Trophoblast cell (in vitro differentiated cells and primary cell): ENCODE data around the gene FAN1.

Experiments used
- DNase-seq, 2 donors: peaks; one replicate each; pipeline ENCODE4 v3.0.0-alpha.2; 2016
- H2AFZ ChIP-seq: 2 replicates; pipeline ENCODE4 v1.6.1; 2013; ENCODE audit warnings: low read length, moderate library complexity, mild to moderate bottlenecking; ENCODE audit not compliant: insufficient read depth, poor library complexity
- H2AK5ac ChIP-seq: 2 replicates; pipeline ENCODE4 v1.6.1; 2013; ENCODE audit warnings: mild to moderate bottlenecking, low read length
- H2BK120ac ChIP-seq: 2 replicates; pipeline ENCODE4 v1.6.1; 2013; ENCODE audit warnings: low read length, mild to moderate bottlenecking, moderate library complexity; ENCODE audit not compliant: insufficient read depth, poor library complexity
- H2BK12ac ChIP-seq: 2 replicates; pipeline ENCODE4 v1.6.1; 2013; ENCODE audit warnings: mild to moderate bottlenecking, low read length, moderate library complexity
- H2BK5ac ChIP-seq: 2 replicates; pipeline ENCODE4 v1.6.1; 2013; ENCODE audit warnings: low read length, low read depth, moderate library complexity, mild to moderate bottlenecking; ENCODE audit not compliant: poor library complexity
- H3K14ac ChIP-seq: 2 replicates; pipeline ENCODE4 v1.6.1; 2013; ENCODE audit warnings: mild to moderate bottlenecking, low read length
- H3K18ac ChIP-seq: 2 replicates; pipeline ENCODE4 v1.6.1; 2013; ENCODE audit warnings: mild to moderate bottlenecking, low read length
- H3K23ac ChIP-seq: 2 replicates; pipeline ENCODE4 v1.6.1; 2013; ENCODE audit warnings: low read length
- H3K27ac ChIP-seq: 2 replicates; pipeline ENCODE4 v1.5.1; 2013; ENCODE audit warnings: low read depth, mild to moderate bottlenecking, inconsistent platforms, low read length, moderate library complexity
- H3K27me3 ChIP-seq: 2 replicates; pipeline ENCODE4 v1.6.1; 2013; ENCODE audit warnings: inconsistent platforms, mild to moderate bottlenecking, low read length, moderate library complexity; ENCODE audit not compliant: insufficient read depth
- H3K36me3 ChIP-seq, 2 experiments: 1 replicate in 1 of 2; 2 replicates in 1 of 2; pipeline ENCODE4 v1.6.1; 2013; ENCODE audit warnings: low read length in 2 of 2, mild to moderate bottlenecking in 2 of 2, moderate library complexity in 1 of 2; ENCODE audit not compliant: insufficient read depth in 2 of 2, control insufficient read depth in 1 of 2
- H3K4ac ChIP-seq: 2 replicates; pipeline ENCODE4 v1.6.1; 2013; ENCODE audit warnings: low read depth, mild to moderate bottlenecking, low read length, moderate library complexity
- H3K4me1 ChIP-seq, 2 experiments: 1 replicate in 1 of 2; 2 replicates in 1 of 2; pipeline ENCODE4 v1.6.1; 2013; ENCODE audit warnings: low read length in 2 of 2, mild to moderate bottlenecking in 2 of 2, moderate library complexity in 1 of 2; ENCODE audit not compliant: insufficient read depth in 2 of 2, control insufficient read depth in 1 of 2
- H3K4me2 ChIP-seq: 2 replicates; pipeline ENCODE4 v1.6.1; 2013; ENCODE audit warnings: inconsistent platforms, mild to moderate bottlenecking, low read length, moderate library complexity
- H3K4me3 ChIP-seq: 2 replicates; pipeline ENCODE4 v1.5.1; 2013; ENCODE audit warnings: mild to moderate bottlenecking, low read depth, low read length, inconsistent platforms
- H3K79me1 ChIP-seq: one replicate; pipeline ENCODE4 v1.6.1; 2013; ENCODE audit warnings: low read length
- H3K79me2 ChIP-seq: 2 replicates; pipeline ENCODE4 v1.6.1; 2013; ENCODE audit warnings: low read length, mild to moderate bottlenecking; ENCODE audit not compliant: control insufficient read depth, insufficient read depth, poor library complexity
- H3K9ac ChIP-seq: 2 replicates; pipeline ENCODE4 v1.6.1; 2013; ENCODE audit warnings: mild to moderate bottlenecking, low read length
- H3K9me3 ChIP-seq: 2 replicates; pipeline ENCODE4 v1.6.1; 2013; ENCODE audit warnings: low read depth, mild to moderate bottlenecking, control low read depth, inconsistent platforms, low read length; ENCODE audit not compliant: insufficient read depth
- H4K12ac ChIP-seq: 2 replicates; pipeline ENCODE4 v1.6.1; 2013; ENCODE audit warnings: low read depth, mild to moderate bottlenecking, low read length, moderate library complexity
- H4K8ac ChIP-seq: 2 replicates; pipeline ENCODE4 v1.6.1; 2013; ENCODE audit warnings: low read depth, mild to moderate bottlenecking, low read length, moderate library complexity
- H4K91ac ChIP-seq: one replicate; pipeline ENCODE4 v1.6.1; 2013; ENCODE audit warnings: low read depth, mild to moderate bottlenecking, low read length, moderate library complexity
- WGBS: extraction: QIAGEN DNeasy Blood & Tissue Kit; methylation state at CpG from one replicate; pipeline ENCODE4 v1.1.7; 2013; ENCODE audit warnings: missing lambda C conversion rate; ENCODE audit not compliant: insufficient read length, insufficient coverage; ENCODE audit errors: extremely low coverage; 5-methylcytosine and 5-hydroxymethylcytosine counted together

Gene FAN1

GRCh38 chr15:30973379-30973778 lies 69.7 kb downstream of the FAN1 start:
- no peak overlapping the region for H4K91ac ChIP-seq
- no peak overlapping the region for H2BK5ac ChIP-seq
- H3K27ac ChIP-seq: no peak overlapping the region
- H3K23ac ChIP-seq: no peak overlapping the region
- no peak overlapping the region for H3K4me2 ChIP-seq
- H4K8ac ChIP-seq: no peak overlapping the region
- no peak overlapping the region for H2AK5ac ChIP-seq
- H2BK120ac ChIP-seq: no peak overlapping the region
- no peaks in the 10 kb centered on the region for H3K79me1 ChIP-seq
- H3K14ac ChIP-seq: no peak overlapping the region
- no peak overlapping the region for H4K12ac ChIP-seq
- no peak overlapping the region for H2BK12ac ChIP-seq
- no peak overlapping the region for H3K4me3 ChIP-seq
- no peak overlapping the region for H3K9ac ChIP-seq
- H3K18ac ChIP-seq: no peak overlapping the region
- no peaks in the 10 kb centered on the region for H3K4me1 ChIP-seq
- DNase-seq: no peak
- WGBS: no CpG with 5 or more reads among the region's 4 CpGs
- peaks cover 0 to 5% of the 10 kb centered on the region in 2 experiments for H3K36me3 ChIP-seq
- no peaks in the 10 kb centered on the region for H3K27me3 ChIP-seq
- no peak overlapping the region for H3K4ac ChIP-seq
- no peaks in the 10 kb centered on the region for H3K79me2 ChIP-seq
- H2AFZ ChIP-seq: no peak overlapping the region
- H3K9me3 ChIP-seq: no peaks in the 10 kb centered on the region

DNA sequence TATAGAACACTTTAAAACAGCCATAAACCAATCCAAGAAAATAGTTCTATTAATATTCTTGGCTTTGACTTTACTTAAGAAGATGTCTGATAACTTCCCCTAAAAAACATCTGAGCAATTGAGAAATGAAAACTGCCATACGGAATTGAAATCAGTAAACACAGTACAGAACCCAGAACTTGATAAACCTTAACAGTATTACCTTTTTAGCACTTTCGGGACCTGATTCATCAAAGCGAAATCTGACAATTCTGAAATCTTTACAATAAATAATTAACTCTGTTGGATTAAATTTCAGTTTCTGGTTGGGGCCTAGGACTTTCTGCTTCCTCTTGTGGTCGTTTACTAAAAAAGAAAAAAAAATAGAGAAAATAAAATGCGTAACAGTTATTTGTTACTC lies 70.4 kb downstream of the FAN1 start:
- no peak overlapping the region for H3K9ac ChIP-seq
- no peak overlapping the region for H3K18ac ChIP-seq
- H3K79me2 ChIP-seq: peaks cover under 1% of the 10 kb centered on the region
- no peaks in the 10 kb centered on the region for H3K4me1 ChIP-seq
- H2BK12ac ChIP-seq: no peak overlapping the region
- no peak overlapping the region for H3K23ac ChIP-seq
- no peak overlapping the region for H4K8ac ChIP-seq
- no peak overlapping the region for H3K4ac ChIP-seq
- no peak overlapping the region for H4K91ac ChIP-seq
- WGBS: no CpG with 5 or more reads among the region's 5 CpGs
- no peaks in the 10 kb centered on the region for H3K9me3 ChIP-seq
- H2BK120ac ChIP-seq: no peak overlapping the region
- H4K12ac ChIP-seq: no peak overlapping the region
- H3K4me2 ChIP-seq: no peak overlapping the region
- no peak overlapping the region for H3K4me3 ChIP-seq
- H2AK5ac ChIP-seq: no peak overlapping the region
- no peak for DNase-seq
- H2AFZ ChIP-seq: no peak overlapping the region
- no peak overlapping the region for H3K27ac ChIP-seq
- H2BK5ac ChIP-seq: no peak overlapping the region
- no peaks in the 10 kb centered on the region for H3K79me1 ChIP-seq
- peaks cover 0 to 5% of the 10 kb centered on the region in 2 experiments for H3K36me3 ChIP-seq
- no peak overlapping the region for H3K14ac ChIP-seq
- H3K27me3 ChIP-seq: no peaks in the 10 kb centered on the region

GRCh38 chr15:30978328-30978727 lies 74.6 kb downstream of the FAN1 start:
- Histone ChIP-seq H3K4ac (no peak overlapping the region), H3K4me3 (no peak overlapping the region), H3K4me2 (no peak overlapping the region), H3K9ac (no peak overlapping the region), H2AK5ac (no peak overlapping the region), H2BK5ac (no peak overlapping the region), H3K18ac (no peak overlapping the region), H4K8ac (no peak overlapping the region), H3K79me1 (no peaks in the 10 kb centered on the region), H2BK120ac (no peak overlapping the region), H2AFZ (no peak overlapping the region), H3K36me3 (peaks cover 2 to 5% of the 10 kb centered on the region in 2 experiments), H4K12ac (no peak overlapping the region), H3K27me3 (no peaks in the 10 kb centered on the region), H3K79me2 (peaks cover 2% of the 10 kb centered on the region), H3K9me3 (no peaks in the 10 kb centered on the region), H3K4me1 (no peaks in the 10 kb centered on the region), H3K23ac (no peak overlapping the region), H3K27ac (no peak overlapping the region), H4K91ac (no peak overlapping the region), H2BK12ac (no peak overlapping the region), H3K14ac (no peak overlapping the region)
- no peak for DNase-seq

DNA sequence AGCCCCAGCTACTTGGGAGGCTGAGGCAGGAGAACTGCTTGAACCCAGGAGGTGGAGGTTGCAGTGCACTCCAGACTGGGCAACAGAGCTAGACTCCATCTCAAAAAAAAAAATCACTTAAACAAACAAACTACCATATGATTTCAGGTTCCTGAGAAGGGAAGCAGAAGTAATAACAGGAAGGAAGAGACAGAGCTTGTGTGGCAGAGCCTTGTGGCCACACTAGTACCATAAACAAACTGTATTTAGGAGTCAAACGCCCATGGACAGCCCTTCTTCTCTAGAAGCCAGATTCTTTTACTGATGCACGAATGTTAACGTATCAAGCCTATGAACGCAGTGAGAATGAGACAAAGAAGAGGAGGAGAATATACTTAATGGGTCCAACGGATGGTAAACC lies 75.7 kb downstream of the FAN1 start:
- Histone ChIP-seq H3K4me2 (no peak overlapping the region), H3K9ac (no peak overlapping the region), H3K4me1 (no peaks in the 10 kb centered on the region), H3K79me1 (no peaks in the 10 kb centered on the region), H4K12ac (no peak overlapping the region), H3K27me3 (no peaks in the 10 kb centered on the region), H3K4ac (no peak overlapping the region), H3K79me2 (peaks cover 2% of the 10 kb centered on the region), H3K18ac (no peak overlapping the region), H2BK120ac (no peak overlapping the region), H2AK5ac (no peak overlapping the region), H2BK12ac (no peak overlapping the region), H3K14ac (no peak overlapping the region), H4K91ac (no peak overlapping the region), H4K8ac (no peak overlapping the region), H3K4me3 (no peak overlapping the region), H2BK5ac (no peak overlapping the region), H3K36me3 (peaks cover 2% of the 10 kb centered on the region in 2 experiments), H3K9me3 (no peaks in the 10 kb centered on the region), H3K27ac (no peak overlapping the region), H2AFZ (no peak overlapping the region), H3K23ac (no peak overlapping the region)
- no CpG with 5 or more reads among the region's 5 CpGs for WGBS
- no peak for DNase-seq
